ENCODE measurements around the gene CDKN1C.

The CDKN1C gene

DNA sequence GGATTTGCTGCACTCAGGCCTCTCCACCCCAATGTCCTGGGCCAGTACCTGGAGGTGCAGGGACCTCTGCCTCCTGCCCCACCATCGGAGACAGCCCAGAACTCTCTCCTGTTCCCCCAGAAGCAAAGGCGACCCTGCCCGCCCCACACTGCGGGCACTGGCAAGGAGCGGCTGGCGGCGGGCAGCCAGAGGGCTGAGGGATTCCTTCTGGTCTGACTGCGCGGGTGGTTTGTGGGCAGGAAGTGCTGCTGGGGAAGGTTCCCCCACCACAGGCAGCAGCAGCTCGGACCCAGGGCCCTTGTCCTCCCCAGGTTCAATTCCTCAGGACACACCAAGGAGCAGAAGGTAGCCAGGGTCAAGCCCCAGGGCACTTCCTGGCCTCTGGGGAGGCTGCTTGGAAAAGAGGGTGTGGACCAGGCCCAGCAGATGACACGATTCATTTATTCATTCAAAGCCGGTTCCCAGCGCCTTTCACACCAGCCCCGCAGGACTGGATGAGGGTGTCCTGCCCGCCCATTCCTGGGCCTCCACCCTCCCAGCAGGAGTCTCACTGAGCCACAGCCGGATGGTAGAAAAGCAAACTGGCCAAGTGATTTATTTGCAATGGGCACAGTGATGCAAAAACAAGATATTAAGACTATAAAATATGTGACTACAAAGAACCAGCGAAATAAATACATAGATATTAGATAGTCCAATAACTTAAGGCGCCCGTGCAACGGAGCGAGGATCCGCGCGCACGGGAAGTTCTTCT lies 42.5 kb upstream of the CDKN1C start:
- H3K4me1 ChIP-seq (ENCODE audit: insufficient read depth, low read length), result peaks cover 12% of the 10 kb centered on the region; the same call in 1 of the 2 replicates
- H3K36me3 ChIP-seq (ENCODE audit: insufficient read depth, low read length), result no peaks in the 10 kb centered on the region
- H3K9me3 ChIP-seq (ENCODE audit: control insufficient read depth, insufficient read depth, low read length), result no peaks in the 10 kb centered on the region
- H3K9ac ChIP-seq (ENCODE audit: low read depth, low read length), result peak overlapping the region; percentile 77; the same call in 1 of the 2 replicates

DNA sequence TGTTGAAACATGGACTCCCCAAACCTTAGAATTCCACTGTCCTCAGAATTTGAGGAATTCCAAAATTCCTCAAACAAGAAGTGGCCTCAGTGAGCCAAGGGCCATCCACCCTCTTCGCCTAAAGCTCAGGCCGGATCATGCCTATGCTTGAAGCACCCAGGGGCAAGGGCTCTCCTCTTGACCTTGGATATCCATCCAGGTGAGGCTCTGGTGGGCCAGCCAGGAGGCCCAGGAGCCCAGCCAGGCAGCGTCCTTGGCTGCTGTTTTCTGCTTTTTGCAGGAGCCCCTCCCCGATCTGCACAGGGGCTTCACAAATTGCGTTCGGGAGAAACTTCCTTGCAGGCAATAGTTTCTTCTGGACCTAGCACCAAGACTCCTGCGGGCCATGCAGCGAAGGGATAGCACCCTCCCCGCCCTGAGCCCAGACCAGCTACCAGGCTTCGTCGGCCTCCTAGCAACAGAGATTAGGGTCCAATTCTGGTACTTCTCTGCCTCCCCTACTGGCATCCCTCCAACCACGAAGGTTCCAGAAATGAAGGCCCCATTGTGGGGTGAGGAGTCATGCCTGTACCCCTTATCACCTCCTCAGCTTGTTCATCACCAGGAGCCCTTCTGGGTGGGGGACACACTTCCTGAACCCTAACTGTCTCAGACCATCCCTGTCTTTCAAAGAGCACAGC lies 41.7 kb upstream of the CDKN1C start:
- Histone ChIP-seq H3K36me3 (ENCODE audit: insufficient read depth, low read length) (no peaks in the 10 kb centered on the region), H3K9ac (ENCODE audit: low read depth, low read length) (peak overlapping the region; percentile 77; the same call in 1 of the 2 replicates), H3K9me3 (ENCODE audit: control insufficient read depth, insufficient read depth, low read length) (no peaks in the 10 kb centered on the region), H3K4me1 (ENCODE audit: insufficient read depth, low read length) (peaks cover 12% of the 10 kb centered on the region; the same call in 1 of the 2 replicates)

DNA sequence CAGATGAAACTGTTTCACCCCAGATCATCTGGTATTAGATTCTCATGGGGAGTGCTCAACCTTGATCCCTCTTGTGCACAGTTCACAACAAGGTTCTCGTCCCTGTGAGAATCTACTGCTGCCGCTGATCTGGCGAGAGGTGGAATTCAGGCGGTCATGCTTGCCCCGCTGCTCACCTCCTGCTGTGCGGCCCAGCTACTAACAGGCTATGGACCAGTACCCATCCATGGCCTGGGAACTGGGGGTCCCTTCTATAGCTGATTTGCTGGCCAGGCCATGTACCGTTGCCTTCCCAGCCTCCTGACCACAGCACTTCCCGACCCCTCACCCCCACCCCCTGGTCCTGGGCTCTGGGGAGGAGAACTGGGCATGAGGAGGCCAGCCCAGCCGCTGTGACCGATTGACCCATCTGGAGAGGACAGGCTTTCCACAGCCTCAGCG lies 41.1 kb upstream of the CDKN1C start:
- H3K9ac ChIP-seq (ENCODE audit: low read depth, low read length), result peak overlapping the region; percentile 77; the same call in 1 of the 2 replicates
- H3K36me3 ChIP-seq (ENCODE audit: insufficient read depth, low read length), result no peaks in the 10 kb centered on the region
- no peaks in the 10 kb centered on the region for H3K9me3 ChIP-seq (ENCODE audit: control insufficient read depth, insufficient read depth, low read length)
- H3K4me1 ChIP-seq (ENCODE audit: insufficient read depth, low read length), result peaks cover 12% of the 10 kb centered on the region; the same call in 1 of the 2 replicates

DNA sequence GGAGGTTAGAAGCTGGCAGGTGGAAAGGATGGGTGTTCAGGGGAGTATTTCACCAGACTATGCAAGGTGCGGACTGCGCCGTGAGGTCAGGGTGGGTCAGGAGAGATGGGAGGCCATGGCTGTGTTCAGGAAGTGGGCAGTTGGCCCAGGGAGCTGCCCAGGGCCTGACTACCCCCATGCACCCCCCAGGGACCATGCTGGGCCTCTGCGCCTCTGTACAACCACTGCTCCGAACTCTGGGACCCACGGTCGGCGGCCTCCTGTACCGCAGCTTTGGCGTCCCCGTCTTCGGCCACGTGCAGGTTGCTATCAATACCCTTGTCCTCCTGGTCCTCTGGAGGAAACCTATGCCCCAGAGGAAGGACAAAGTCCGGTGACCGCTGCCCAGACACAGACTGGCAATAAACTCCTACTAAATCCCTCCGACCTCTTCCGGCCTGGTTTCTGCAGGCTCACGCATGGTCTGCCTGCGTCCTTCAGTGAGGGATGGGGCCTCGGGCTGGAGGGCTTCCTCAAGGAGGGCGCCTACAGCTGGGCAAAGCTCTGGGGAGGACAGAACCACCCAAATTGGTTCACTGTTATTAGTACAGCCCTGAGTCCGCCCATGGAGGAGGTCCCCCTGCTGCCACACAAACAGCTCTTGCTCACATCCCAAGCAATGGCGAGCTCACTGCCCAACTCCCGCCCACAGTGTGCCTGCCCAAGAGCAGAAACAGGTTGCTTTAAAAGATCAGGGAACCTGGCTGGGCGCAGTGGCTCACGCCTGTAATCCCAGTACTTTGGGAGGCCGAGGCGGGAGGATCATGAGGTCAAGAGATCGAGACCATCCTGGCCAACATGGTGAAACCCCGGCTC lies 39.5 kb upstream of the CDKN1C start:
- peaks cover 10% of the 10 kb centered on the region; the same call in 1 of the 2 replicates for H3K4me1 ChIP-seq (ENCODE audit: insufficient read depth, low read length)
- H3K9ac ChIP-seq (ENCODE audit: low read depth, low read length), result no peak overlapping the region
- H3K36me3 ChIP-seq (ENCODE audit: insufficient read depth, low read length), result no peaks in the 10 kb centered on the region
- no peaks in the 10 kb centered on the region for H3K9me3 ChIP-seq (ENCODE audit: control insufficient read depth, insufficient read depth, low read length)

DNA sequence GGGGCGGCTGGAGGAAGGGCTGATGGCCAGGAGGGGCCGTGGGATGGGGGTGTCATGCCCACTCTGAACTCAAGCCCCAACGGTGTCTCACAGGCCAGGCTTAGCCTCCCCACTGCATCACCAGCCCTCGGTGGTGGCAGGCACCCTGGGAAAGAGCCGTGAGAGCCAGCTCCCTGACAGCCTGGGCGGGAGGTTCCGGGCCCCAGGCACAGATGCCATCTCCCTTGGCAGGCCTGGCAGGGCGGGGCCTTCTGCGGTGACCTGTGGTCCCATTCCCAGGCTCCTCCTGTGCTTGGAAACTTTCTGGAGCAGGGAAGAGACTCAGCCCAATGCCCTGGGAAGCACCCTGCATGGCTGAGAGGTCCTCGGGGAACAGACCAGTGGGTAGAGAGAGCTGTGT lies 38.8 kb upstream of the CDKN1C start:
- Histone ChIP-seq H3K9ac (ENCODE audit: low read depth, low read length) (no peak overlapping the region), H3K4me1 (ENCODE audit: insufficient read depth, low read length) (peaks cover 10% of the 10 kb centered on the region; the same call in 1 of the 2 replicates), H3K9me3 (ENCODE audit: control insufficient read depth, insufficient read depth, low read length) (no peaks in the 10 kb centered on the region), H3K36me3 (ENCODE audit: insufficient read depth, low read length) (no peaks in the 10 kb centered on the region)

DNA sequence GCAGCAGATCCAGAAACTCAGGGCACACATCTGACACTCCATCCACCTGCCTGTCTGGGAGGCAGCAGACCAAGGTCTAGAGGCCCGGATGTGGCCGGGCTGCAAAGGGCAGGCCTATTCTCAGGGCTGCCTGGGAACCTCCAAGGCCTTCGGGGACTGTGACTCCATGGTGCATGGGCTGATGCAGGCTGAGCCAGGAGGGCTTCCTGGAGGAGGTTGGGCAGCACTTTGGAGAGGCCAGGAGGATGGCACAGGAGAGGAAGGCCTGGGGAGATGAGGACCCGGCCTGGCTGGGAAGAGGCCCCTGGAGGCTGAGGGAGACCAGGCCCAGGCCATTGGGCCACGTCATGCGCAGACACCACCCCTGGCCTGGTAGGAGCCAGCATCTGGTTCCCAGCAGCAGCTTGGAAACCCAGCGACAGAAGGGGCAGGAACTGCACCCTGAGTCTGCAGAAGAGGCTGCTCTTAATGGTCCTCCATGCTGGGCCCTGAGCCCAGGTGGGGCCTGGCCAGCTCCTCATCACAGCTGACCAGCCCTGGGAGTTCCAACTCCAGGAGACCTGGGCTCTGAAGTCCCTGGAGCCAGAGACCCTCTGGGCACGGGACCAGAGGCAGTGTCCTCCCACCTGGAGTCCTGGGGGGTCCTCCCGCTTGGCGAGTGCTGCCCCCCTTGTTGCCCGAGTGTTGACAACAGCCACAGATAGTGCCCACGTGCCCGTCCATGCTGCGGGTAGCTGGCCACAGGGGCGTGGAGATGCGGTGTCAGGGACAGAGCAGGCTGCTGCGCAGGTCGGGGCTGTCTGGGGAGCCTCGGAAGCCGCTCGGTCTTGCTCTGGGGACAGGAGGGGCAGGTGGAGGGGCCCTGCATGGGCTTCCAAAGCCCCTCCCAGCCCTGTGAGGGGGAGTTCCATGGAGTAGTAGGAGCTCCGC lies 38.1 kb upstream of the CDKN1C start:
- Histone ChIP-seq H3K9ac (ENCODE audit: low read depth, low read length) (no peak overlapping the region), H3K4me1 (ENCODE audit: insufficient read depth, low read length) (peaks cover 10% of the 10 kb centered on the region; the same call in 1 of the 2 replicates), H3K36me3 (ENCODE audit: insufficient read depth, low read length) (no peaks in the 10 kb centered on the region), H3K9me3 (ENCODE audit: control insufficient read depth, insufficient read depth, low read length) (no peaks in the 10 kb centered on the region)

DNA sequence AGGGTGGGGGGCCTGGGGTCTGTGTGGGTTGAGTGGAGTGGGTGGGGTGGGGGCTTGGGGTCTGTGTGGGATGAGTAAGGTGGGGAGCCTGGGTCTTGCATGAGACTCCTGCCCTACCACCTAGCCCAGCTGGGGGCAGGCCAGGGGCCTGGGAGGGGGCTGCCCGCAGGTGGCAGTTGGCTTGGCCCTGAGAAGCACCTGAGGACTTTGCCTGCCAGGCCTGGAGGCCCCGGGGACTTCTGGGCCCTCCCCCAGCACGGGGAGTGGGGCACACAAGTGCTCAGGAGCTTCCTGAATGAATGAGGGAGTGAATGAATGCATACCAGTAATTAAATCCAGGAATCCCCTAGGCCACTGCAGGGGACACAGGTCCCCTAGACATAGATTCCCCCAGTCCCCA lies 37.1 kb upstream of the CDKN1C start:
- Histone ChIP-seq H3K4me1 (ENCODE audit: insufficient read depth, low read length) (peaks cover 10% of the 10 kb centered on the region; the same call in 1 of the 2 replicates), H3K9ac (ENCODE audit: low read depth, low read length) (no peak overlapping the region), H3K36me3 (ENCODE audit: insufficient read depth, low read length) (no peaks in the 10 kb centered on the region), H3K9me3 (ENCODE audit: control insufficient read depth, insufficient read depth, low read length) (no peaks in the 10 kb centered on the region)

DNA sequence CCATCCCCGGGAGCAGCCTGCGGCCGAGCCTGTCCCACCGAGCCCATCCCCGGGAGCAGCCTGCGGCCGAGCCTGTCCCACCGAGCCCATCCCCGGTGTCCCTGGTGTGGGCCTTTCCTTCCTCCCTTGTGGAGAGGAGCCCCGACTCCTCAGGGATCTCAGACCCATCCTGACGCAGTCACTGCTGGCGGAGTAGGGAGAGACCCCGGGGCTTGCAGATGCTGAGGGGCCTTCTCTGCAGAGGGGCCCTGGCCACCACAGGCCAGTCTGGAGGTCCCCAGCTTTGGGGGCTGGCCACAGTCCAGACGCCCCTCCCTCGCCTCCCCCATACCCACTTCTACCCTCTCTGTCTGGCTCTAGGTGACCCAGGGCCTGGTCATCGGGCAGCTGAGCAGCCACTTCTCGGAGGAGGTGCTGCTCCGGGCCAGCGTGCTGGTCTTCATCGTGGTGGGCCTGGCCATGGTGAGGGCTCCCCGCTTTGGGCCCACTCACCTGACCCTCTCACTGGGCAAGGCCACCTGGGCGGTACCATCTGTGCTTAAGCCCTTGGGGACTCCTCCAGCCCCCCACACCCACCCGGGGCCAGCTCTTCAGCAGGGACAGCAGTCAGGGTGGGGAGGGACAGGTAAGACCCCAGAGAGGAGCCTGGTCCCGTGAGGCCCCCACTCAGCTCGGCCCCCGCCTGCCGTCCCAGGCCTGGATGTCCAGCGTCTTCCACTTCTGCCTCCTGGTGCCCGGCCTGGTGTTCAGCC lies 36.3 kb upstream of the CDKN1C start:
- no peak overlapping the region for H3K9ac ChIP-seq (ENCODE audit: low read depth, low read length)
- H3K36me3 ChIP-seq (ENCODE audit: insufficient read depth, low read length), result no peaks in the 10 kb centered on the region
- no peaks in the 10 kb centered on the region for H3K9me3 ChIP-seq (ENCODE audit: control insufficient read depth, insufficient read depth, low read length)
- H3K4me1 ChIP-seq (ENCODE audit: insufficient read depth, low read length), result peaks cover 3% of the 10 kb centered on the region; the same call in 1 of the 2 replicates

DNA sequence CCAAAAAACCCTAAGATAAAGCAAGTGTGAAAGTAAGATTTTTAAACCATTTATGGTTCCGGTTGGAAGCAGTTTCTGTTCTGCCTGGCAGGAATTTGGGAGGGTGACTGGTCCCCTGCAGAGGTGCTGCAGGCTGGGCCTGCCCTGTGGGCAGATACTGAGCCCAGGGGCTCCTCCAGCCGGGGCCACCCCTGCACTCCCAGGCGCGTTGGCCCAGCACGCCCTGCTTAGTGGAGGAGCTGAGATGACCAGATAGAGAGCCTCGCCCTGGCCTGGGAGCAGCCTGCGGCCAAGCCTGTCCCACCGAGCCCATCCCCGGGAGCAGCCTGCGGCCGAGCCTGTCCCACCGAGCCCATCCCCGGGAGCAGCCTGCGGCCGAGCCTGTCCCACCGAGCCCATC lies 35.7 kb upstream of the CDKN1C start:
- H3K9me3 ChIP-seq (ENCODE audit: control insufficient read depth, insufficient read depth, low read length), result no peaks in the 10 kb centered on the region
- H3K9ac ChIP-seq (ENCODE audit: low read depth, low read length), result no peak overlapping the region
- no peaks in the 10 kb centered on the region for H3K4me1 ChIP-seq (ENCODE audit: insufficient read depth, low read length)
- no peaks in the 10 kb centered on the region for H3K36me3 ChIP-seq (ENCODE audit: insufficient read depth, low read length)

DNA sequence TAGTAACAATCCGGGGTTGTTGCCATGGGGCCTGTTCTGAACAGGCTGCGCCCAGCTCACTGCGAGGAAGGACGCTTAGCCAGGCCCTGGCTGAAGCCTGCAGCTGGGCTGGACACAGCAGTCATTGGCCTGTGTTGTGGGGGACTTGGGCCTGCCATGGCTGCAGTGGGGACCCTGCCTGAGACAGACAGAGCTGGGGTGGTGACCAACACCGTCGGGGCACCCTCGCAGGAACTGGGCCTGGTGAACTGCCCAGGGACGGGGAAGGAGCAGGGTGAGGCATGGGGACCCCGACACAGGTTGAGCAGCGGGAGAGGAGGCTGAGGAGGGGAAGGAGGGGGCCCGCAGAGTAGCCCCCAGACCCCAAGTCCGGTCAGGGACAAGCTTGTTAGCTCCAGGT lies 34.8 kb upstream of the CDKN1C start:
- H3K4me1 ChIP-seq (ENCODE audit: insufficient read depth, low read length), result no peaks in the 10 kb centered on the region
- no peaks in the 10 kb centered on the region for H3K36me3 ChIP-seq (ENCODE audit: insufficient read depth, low read length)
- no peaks in the 10 kb centered on the region for H3K9me3 ChIP-seq (ENCODE audit: control insufficient read depth, insufficient read depth, low read length)
- H3K9ac ChIP-seq (ENCODE audit: low read depth, low read length), result no peak overlapping the region

DNA sequence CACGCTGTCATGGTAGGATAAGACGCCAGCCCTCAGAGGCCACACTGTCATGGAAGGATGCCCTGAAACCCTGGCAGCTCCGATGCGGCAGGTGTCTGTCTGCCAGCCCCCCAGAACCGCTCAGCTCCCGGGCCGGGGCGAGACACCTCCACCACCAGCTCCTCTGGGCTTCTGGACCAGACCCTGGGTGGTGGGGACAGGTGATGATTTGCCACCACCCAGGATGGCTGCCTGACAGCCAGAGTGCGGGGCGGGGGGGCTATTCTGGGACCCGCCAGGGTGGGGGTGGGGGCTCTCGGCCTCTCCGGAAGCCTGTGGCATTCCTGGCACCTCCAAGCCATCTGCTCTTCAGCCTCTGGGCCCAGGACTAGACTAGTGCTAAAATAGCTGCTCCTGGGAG lies 34.3 kb upstream of the CDKN1C start:
- Histone ChIP-seq H3K9ac (ENCODE audit: low read depth, low read length) (no peak overlapping the region), H3K36me3 (ENCODE audit: insufficient read depth, low read length) (no peaks in the 10 kb centered on the region), H3K4me1 (ENCODE audit: insufficient read depth, low read length) (no peaks in the 10 kb centered on the region), H3K9me3 (ENCODE audit: control insufficient read depth, insufficient read depth, low read length) (no peaks in the 10 kb centered on the region)

DNA sequence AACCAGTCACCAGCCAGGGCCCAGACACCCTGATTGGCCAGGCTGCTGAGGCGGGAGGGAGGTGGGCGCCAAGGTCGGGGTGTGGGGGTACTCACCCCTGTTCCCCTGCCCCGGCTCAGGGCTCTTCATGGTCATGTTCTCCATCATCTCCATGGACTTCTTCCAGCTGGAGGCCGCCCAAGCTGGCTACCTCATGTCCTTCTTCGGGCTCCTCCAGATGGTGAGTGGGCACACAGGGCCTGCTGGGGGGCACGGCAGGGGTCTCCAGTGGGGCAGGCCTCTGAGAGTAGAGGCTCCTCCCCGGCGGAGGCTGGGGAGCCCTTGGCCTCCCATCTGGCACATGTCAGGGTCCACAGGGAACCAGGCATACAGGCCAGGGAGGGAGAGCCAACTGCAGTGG lies 33.6 kb upstream of the CDKN1C start:
- Histone ChIP-seq H3K9ac (ENCODE audit: low read depth, low read length) (no peak overlapping the region), H3K4me1 (ENCODE audit: insufficient read depth, low read length) (peaks cover under 1% of the 10 kb centered on the region; the same call in 1 of the 2 replicates), H3K9me3 (ENCODE audit: control insufficient read depth, insufficient read depth, low read length) (no peaks in the 10 kb centered on the region), H3K36me3 (ENCODE audit: insufficient read depth, low read length) (no peaks in the 10 kb centered on the region)
